Central memory CD8-positive, alpha-beta T cell (primary cell): ENCODE results near the gene CTNNA3.

Experiments
- ATAC-seq: fragments of 150-1000 bp; cut with Tn5 transposase; replicated peaks from 2 replicates; pipeline ENCODE4 v1.10.0; 2022; ENCODE audit warnings: mild to moderate bottlenecking, moderate FRiP score, moderate number of reproducible peaks; ENCODE audit not compliant: poor library complexity, severe bottlenecking; ENCODE audit errors: extremely low read depth
- DNase-seq, 2 donors: peaks; one replicate each; pipeline ENCODE4 v3.0.0; 2021; ENCODE audit warnings: low spot score in 2 of 2
- H3K27ac Mint-ChIP-seq: one replicate; pipeline ENCODE4 v1.8.0; 2022; ENCODE audit warnings: low read depth, mild to moderate bottlenecking, moderate library complexity, mixed read lengths
- H3K27me3 Mint-ChIP-seq: one replicate; pipeline ENCODE4 v1.8.0; 2022; ENCODE audit warnings: mixed read lengths
- H3K36me3 Mint-ChIP-seq: one replicate; pipeline ENCODE4 v1.8.0; 2022; ENCODE audit warnings: mild to moderate bottlenecking, moderate library complexity, mixed read lengths; ENCODE audit not compliant: insufficient read depth
- H3K4me1 Mint-ChIP-seq: one replicate; pipeline ENCODE4 v1.8.0; 2022; ENCODE audit warnings: mixed read lengths
- H3K4me3 Mint-ChIP-seq: one replicate; pipeline ENCODE4 v1.8.0; 2022; ENCODE audit warnings: mild to moderate bottlenecking, moderate library complexity, mixed read lengths
- H3K9me3 Mint-ChIP-seq: one replicate; pipeline ENCODE4 v1.8.0; 2022; ENCODE audit warnings: mixed read lengths

CTNNA3 gene

DNA sequence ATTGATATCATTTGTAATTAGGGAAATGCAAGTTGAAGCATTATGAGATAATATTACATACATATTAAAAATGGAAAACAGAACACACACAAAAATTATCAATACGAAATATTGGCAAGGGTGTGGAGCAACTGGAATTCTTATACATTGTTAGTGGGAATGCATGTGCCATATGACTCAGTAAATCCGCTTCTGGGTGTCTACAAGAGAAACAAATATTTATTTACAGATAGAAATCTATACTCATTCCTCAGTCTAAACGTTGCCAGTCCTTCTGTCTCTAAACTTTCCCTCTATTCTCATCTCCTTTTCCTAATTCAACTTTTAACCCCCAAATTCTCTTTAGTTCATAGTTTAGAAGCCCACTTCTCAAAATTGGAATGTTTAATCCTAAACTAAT lies 940.5 kb downstream of the CTNNA3 start:
- Mint-ChIP-seq H3K4me3 (no peak overlapping the region), H3K36me3 (no peaks in the 10 kb centered on the region), H3K9me3 (peaks cover 5% of the 10 kb centered on the region), H3K4me1 (no peaks in the 10 kb centered on the region), H3K27ac (no peak overlapping the region), H3K27me3 (no peaks in the 10 kb centered on the region)
- no peak for DNase-seq
- ATAC-seq: no peak

- Mint-ChIP-seq H3K9me3 (peaks cover 6% of the 10 kb centered on the region), H3K36me3 (no peaks in the 10 kb centered on the region), H3K27me3 (no peaks in the 10 kb centered on the region), H3K4me3 (no peak overlapping the region), H3K27ac (no peak overlapping the region), H3K4me1 (no peaks in the 10 kb centered on the region)
- no peak for DNase-seq
- ATAC-seq: no peak
Observed at GRCh38 chr10:66752714-66753113, 943.3 kb downstream of the CTNNA3 start.

DNA sequence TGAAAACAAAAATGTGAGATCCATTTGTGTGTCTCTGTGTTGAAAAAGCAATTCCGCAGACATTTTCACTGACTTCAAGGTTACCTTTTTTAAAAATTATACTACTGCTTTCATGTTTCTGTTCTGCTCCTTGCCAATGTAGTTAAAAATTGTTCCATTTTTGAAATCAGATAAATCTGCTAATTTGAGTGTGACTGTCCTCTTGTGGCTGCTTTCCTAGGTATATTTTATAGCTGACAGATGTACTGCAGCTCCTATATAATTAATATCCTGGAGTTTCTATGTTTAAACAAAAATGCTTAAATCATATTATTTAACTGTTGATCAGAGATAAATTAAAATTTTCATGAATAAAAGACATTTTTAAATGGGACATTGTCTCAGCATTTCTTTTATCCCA lies 947.8 kb downstream of the CTNNA3 start:
- Mint-ChIP-seq H3K9me3 (peaks cover 10% of the 10 kb centered on the region), H3K27me3 (no peaks in the 10 kb centered on the region), H3K36me3 (no peaks in the 10 kb centered on the region), H3K27ac (no peak overlapping the region), H3K4me1 (no peaks in the 10 kb centered on the region), H3K4me3 (no peak overlapping the region)
- ATAC-seq: no peak
- DNase-seq: no peak

DNA sequence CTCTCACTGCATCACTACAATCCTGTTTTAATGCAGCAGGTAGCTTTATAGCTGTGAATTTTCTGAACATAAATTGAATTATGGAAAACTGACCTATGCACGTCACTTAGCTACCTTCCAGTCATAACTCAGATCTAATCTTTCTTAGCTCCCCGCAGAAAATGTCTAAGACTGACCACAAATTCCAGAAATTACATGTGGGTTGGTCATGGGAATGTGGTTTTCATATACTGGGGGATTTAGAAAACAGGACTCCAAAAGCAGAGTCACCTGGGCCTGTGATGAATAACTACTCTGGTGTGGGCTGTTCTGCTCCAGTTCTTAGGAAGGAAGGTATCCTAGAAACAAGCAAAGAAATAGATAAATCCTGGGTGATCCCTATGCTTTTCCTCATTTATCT lies 948.5 kb downstream of the CTNNA3 start:
- no peaks in the 10 kb centered on the region for H3K27me3 Mint-ChIP-seq
- H3K36me3 Mint-ChIP-seq: no peaks in the 10 kb centered on the region
- H3K4me3 Mint-ChIP-seq: no peak overlapping the region
- ATAC-seq: no peak
- H3K9me3 Mint-ChIP-seq: peaks cover 16% of the 10 kb centered on the region
- H3K4me1 Mint-ChIP-seq: no peaks in the 10 kb centered on the region
- no peak overlapping the region for H3K27ac Mint-ChIP-seq
- DNase-seq: no peak

DNA sequence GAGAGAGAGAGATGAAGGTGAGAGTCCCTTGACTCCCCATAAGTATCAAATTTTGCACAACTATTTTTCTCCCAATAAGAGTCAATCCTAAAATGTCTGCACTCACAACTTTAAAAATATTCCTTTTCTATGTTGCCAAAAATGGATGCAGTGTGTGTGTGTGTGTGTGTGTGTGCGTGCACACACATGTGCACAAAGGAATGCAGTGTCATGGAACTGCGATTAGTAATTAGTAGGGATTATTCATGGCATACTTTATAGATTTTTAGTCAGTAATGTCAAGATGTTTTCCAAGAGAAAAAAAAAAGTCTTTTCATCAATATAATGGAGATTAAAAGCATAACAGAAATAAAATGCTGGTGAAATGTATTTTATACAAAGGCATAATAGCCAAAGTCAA lies 949.3 kb downstream of the CTNNA3 start:
- Mint-ChIP-seq H3K27ac (no peak overlapping the region), H3K4me3 (no peak overlapping the region), H3K9me3 (peaks cover 18% of the 10 kb centered on the region), H3K27me3 (no peaks in the 10 kb centered on the region), H3K4me1 (no peaks in the 10 kb centered on the region), H3K36me3 (no peaks in the 10 kb centered on the region)
- ATAC-seq (no peak), DNase-seq (no peak)

DNA sequence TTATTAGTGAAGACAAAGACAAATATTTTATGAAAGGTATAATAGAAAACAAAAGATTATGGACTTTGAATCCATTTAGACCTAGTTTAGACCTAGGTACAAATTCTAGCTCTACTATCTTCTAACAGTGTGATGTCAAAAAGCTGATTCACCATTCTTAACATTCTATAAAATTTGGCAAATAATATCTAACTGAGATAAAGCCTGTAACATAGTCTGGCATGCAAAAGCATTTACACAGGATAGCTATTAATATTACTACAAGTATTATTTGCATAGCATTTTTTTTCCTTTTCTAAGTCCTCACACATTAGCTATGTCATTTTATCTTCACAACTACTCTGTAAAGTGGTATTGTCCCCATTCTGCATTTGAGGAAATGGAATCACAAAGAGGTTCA lies 949.7 kb downstream of the CTNNA3 start:
- H3K4me1 Mint-ChIP-seq: no peaks in the 10 kb centered on the region
- no peak overlapping the region for H3K27ac Mint-ChIP-seq
- ATAC-seq (no peak), DNase-seq (no peak)
- H3K27me3 Mint-ChIP-seq: no peaks in the 10 kb centered on the region
- H3K9me3 Mint-ChIP-seq: peaks cover 21% of the 10 kb centered on the region
- H3K36me3 Mint-ChIP-seq: no peaks in the 10 kb centered on the region
- no peak overlapping the region for H3K4me3 Mint-ChIP-seq

- Mint-ChIP-seq H3K4me3 (no peak overlapping the region), H3K4me1 (no peaks in the 10 kb centered on the region), H3K36me3 (no peaks in the 10 kb centered on the region), H3K9me3 (peaks cover 25% of the 10 kb centered on the region), H3K27ac (no peak overlapping the region), H3K27me3 (no peaks in the 10 kb centered on the region)
- no peak for DNase-seq
- ATAC-seq: no peak
Observed at GRCh38 chr10:66744915-66745314, 951.1 kb downstream of the CTNNA3 start.

DNA sequence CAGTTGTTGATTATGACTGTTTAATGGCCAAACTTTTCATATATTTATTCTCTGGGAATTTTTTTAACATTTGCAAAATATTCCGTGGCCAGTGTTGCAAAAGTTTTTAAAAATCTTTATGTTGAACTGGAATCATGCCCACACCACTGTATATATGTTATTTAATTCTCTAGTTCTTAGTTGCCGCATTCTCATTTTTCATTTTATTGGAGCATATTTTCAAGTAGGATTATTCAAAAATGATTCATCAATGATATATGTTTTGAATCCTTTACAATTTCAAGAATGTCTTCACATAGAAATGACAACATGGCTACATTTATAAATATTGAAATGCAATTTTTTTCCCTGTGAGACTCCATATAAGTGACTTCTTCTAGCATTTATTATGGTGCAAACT lies 958.8 kb downstream of the CTNNA3 start:
- H3K4me3 Mint-ChIP-seq: no peak overlapping the region
- H3K9me3 Mint-ChIP-seq: peaks cover 9% of the 10 kb centered on the region
- DNase-seq (no peak), ATAC-seq (no peak)
- no peaks in the 10 kb centered on the region for H3K4me1 Mint-ChIP-seq
- no peak overlapping the region for H3K27ac Mint-ChIP-seq
- no peaks in the 10 kb centered on the region for H3K36me3 Mint-ChIP-seq
- no peaks in the 10 kb centered on the region for H3K27me3 Mint-ChIP-seq

DNA sequence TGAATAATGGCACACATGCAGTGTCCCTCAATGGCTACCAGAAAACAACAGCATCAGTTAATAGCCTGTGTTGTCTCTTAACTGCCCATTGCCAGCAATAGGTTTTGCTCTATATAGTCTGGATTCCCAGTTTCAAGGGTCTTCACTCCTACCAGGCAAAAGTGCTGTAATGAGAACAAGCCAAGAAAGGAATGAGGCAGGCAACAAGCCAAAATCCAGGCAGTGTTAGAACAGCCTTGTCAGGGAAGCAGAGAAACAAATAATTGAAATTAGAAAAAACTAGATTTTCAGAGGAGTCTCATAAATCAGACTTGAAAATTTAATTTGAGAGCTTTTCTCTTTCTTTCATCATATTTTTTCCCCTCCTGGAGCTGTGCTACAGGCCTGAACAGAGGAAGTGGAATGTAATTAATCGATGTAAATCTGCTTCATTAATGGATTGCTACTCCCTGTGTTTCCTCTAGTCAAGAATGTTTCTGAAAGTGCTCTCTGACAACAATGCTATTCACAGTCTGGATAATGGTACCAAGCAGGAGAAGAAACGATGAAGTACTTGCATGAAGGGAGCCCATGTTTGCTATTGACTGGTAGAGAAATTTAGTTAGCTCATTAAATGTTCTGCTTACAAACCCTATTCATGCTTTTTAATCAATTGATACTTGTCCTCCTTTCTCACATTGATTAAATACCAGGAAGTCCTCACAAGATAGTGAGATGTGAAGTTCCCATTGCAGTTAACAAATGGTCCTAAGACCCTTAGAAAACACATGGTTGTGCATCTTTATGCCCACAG lies 972.2 kb downstream of the CTNNA3 start:
- no peak overlapping the region for H3K4me3 Mint-ChIP-seq
- DNase-seq: no peak
- no peaks in the 10 kb centered on the region for H3K4me1 Mint-ChIP-seq
- H3K36me3 Mint-ChIP-seq: peaks cover 2% of the 10 kb centered on the region
- no peak overlapping the region for H3K27ac Mint-ChIP-seq
- H3K27me3 Mint-ChIP-seq: no peaks in the 10 kb centered on the region
- ATAC-seq: no peak
- peaks cover 11% of the 10 kb centered on the region for H3K9me3 Mint-ChIP-seq

DNA sequence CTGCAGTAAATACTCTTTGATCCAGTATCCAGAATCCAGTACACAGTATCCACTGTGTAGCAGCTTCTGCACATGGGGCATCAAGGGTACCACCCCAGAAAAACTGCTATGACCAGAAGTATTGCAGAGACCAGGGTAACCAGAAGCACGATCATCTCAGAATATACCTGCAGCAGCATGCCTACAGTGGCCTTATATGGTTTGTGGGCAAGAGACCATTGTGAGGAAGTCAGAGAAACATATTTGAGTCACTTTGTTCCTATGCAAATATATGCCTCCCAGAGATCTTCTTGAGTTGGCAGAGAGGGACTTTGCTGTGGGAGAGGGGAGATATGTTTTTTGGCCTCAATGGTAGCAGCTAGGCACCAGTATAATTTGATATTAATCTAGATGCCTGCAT lies 976.5 kb downstream of the CTNNA3 start:
- Mint-ChIP-seq H3K9me3 (peaks cover 5% of the 10 kb centered on the region), H3K27me3 (no peaks in the 10 kb centered on the region), H3K4me3 (no peak overlapping the region), H3K36me3 (no peaks in the 10 kb centered on the region), H3K4me1 (no peaks in the 10 kb centered on the region), H3K27ac (no peak overlapping the region)
- no peak for DNase-seq
- ATAC-seq: no peak

DNA sequence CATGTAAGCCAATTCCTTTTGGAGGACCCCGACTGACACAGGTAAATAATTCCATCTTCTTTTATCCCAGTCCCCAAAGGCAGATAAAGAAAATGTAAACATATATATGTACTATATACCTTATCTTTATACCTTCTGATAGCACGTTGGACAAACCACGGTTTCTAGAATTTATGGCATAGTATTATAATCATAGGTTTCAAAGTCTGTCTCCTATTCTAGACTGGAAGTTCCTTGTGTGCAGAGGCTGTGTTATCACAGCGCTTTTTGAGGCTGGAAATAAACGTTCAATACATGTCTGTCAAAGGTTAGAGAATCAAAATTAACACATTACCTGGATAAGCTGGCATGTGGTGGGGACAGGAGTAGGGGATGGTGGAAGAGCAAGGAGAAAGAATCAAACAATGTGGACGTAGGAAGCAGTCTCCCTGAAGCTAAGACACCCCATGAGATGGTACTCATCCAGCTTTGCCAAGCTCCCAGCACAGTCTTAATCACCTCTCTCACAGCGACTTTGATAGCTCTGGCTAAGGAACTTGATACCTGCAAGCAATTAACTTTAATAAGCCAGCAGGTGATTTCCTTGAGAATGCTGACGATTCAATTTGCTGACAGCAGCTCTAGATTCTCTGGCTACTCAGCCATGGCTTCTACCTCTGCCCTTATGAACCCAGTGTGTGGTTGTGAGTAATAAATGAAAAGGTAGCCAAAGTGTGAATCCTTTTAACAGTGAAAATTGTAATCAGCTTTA lies 978.6 kb downstream of the CTNNA3 start:
- Mint-ChIP-seq H3K27ac (no peak overlapping the region), H3K36me3 (no peaks in the 10 kb centered on the region), H3K9me3 (peaks cover 14% of the 10 kb centered on the region), H3K4me3 (no peak overlapping the region), H3K4me1 (no peaks in the 10 kb centered on the region), H3K27me3 (no peaks in the 10 kb centered on the region)
- DNase-seq (no peak), ATAC-seq (no peak)

DNA sequence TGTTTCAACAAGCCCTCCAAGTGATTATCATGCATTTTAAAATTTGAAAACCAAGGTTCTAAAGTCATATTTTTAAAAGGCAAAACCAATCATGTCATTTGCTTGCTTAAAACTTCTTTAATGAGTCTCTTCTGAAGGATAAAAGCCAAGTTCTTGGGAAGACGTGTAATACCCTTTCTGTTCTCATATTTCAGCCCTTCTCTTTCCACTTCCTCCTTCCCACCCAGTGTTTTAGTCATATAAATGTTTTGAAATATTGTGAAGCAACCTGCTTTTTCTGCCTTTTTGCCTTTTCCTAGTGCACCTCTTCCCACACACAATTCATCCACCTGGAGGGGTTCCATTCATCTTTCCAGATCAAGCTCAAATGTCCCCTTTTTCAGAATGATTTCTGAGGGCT lies 981.3 kb downstream of the CTNNA3 start:
- Mint-ChIP-seq H3K36me3 (no peaks in the 10 kb centered on the region), H3K4me1 (no peaks in the 10 kb centered on the region), H3K9me3 (peaks cover 16% of the 10 kb centered on the region), H3K27ac (no peak overlapping the region), H3K27me3 (no peaks in the 10 kb centered on the region), H3K4me3 (no peak overlapping the region)
- ATAC-seq (no peak), DNase-seq (no peak)

DNA sequence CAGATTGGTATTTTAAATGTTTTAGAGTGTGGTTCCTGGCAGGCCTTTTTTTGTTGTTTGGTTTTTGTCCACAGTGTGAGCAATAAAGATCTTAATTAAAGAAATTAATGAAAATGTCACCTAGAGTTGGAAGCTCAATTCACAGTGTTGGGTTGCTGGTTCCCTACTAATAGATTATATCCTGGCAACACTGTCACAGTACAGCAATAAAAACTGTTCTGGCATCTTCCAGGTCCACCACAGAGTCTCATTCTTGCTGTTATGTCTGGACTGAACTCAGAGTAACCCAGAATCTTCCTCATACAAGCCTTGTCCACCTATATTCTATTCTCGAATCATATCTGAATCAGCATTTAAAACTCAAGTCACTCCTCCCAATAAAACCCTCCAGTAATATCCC lies 982.6 kb downstream of the CTNNA3 start:
- no peaks in the 10 kb centered on the region for H3K27me3 Mint-ChIP-seq
- peaks cover 11% of the 10 kb centered on the region for H3K9me3 Mint-ChIP-seq
- H3K36me3 Mint-ChIP-seq: no peaks in the 10 kb centered on the region
- H3K4me1 Mint-ChIP-seq: no peaks in the 10 kb centered on the region
- H3K4me3 Mint-ChIP-seq: no peak overlapping the region
- H3K27ac Mint-ChIP-seq: no peak overlapping the region
- no peak for ATAC-seq
- no peak for DNase-seq
